HepG2 (cell line): ENCODE data around the gene AQP11. TPM values are rescaled to one million over a fixed set of nuclear protein-coding genes. Genes with fewer than 3 reads are reported as not detected.

ENCODE experiments used
- MED1 ChIP-seq: sonication (generic); formaldehyde crosslinking; IDR thresholded peaks from 2 replicates; pipeline ENCODE4 v1.4.0; 2020; ENCODE audit warnings: missing genetic modification reagents
- MEIS1 ChIP-seq: sonication (generic); formaldehyde crosslinking; IDR thresholded peaks from 2 replicates; pipeline ENCODE4 v1.9.0; 2021; ENCODE audit warnings: mild to moderate bottlenecking, missing genetic modification reagents, moderate library complexity, borderline replicate concordance
- NFE2L2 ChIP-seq: fragments of 150-350 bp; IDR thresholded peaks from 2 replicates; pipeline ENCODE4 v1.6.1; 2014; ENCODE audit warnings: low read length
- NFRKB ChIP-seq: fragments of 450-650 bp; IDR thresholded peaks from 2 replicates; pipeline ENCODE4 v1.6.1; 2017
- PAWR ChIP-seq: sonication (generic); formaldehyde crosslinking; IDR thresholded peaks from 2 replicates; pipeline ENCODE4 v1.4.0; 2020; ENCODE audit warnings: missing genetic modification reagents, mild to moderate bottlenecking, borderline replicate concordance
- SMARCC2 ChIP-seq: fragments of 450-650 bp; IDR thresholded peaks from 2 replicates; pipeline ENCODE4 v1.6.1; 2017; ENCODE audit warnings: antibody characterized with exemption, mild to moderate bottlenecking
- ZNF547 ChIP-seq: sonication (generic); formaldehyde crosslinking; IDR thresholded peaks from 2 replicates; pipeline ENCODE4 v1.5.1; 2020; ENCODE audit warnings: mild to moderate bottlenecking, missing genetic modification reagents
- ZZZ3 ChIP-seq: sonication (generic); formaldehyde crosslinking; IDR thresholded peaks from 2 replicates; pipeline ENCODE4 v1.4.0; 2020; ENCODE audit warnings: missing genetic modification reagents, mild to moderate bottlenecking, borderline replicate concordance
- polyA plus RNA-seq, 8 experiments: library from polyadenylated mRNA; depleted of rRNA in 3 of 8; stranded (reverse) in 7 of 8; unstranded in 1 of 8; fragments of >200 nt; fragmentation: Illumina TruSeq in 4 of 8; extraction: Trizol in 4 of 8; gene quantifications; 2 replicates each; pipeline versions ENCODE4 v1.2.1 to v1.2.3, GENCODE V29; 2011 to 2016; ENCODE audit warnings: low read depth in 4 of 8, missing spikeins in 1 of 8, mixed read lengths in 1 of 8; ENCODE audit not compliant: insufficient read depth in 1 of 8
- total RNA-seq, 5 experiments: library from RNA; depleted of rRNA; stranded (reverse); fragments of >200 nt; fragmentation: Illumina TruSeq; extraction: Trizol; gene quantifications; 2 replicates each; pipeline ENCODE4 v1.2.3, GENCODE V29; 2016; ENCODE audit warnings: low read depth in 1 of 5
- TF ChIP-seq, protein P1 (sequence below): sonication (generic); formaldehyde crosslinking; IDR thresholded peaks from 2 replicates; pipeline ENCODE4 v1.5.0; 2020; ENCODE audit warnings: mild to moderate bottlenecking, missing genetic modification reagents
- TF ChIP-seq, protein P2 (sequence below): sonication (generic); formaldehyde crosslinking; IDR thresholded peaks from 2 replicates; pipeline ENCODE4 v1.5.1; 2020; ENCODE audit warnings: mild to moderate bottlenecking, moderate library complexity, missing genetic modification reagents
- TF ChIP-seq, protein P3 (sequence below): sonication (generic); formaldehyde crosslinking; IDR thresholded peaks from 2 replicates; pipeline ENCODE4 v1.8.0; 2022; ENCODE audit warnings: mild to moderate bottlenecking, missing genetic modification reagents
- TF ChIP-seq, protein P4 (sequence below), 2 experiments: sonication (generic) in 1 of 2; formaldehyde crosslinking in 1 of 2; IDR thresholded peaks; 2 replicates each; pipeline versions ENCODE4 v1.4.0 to v1.6.1; 2016 to 2020; ENCODE audit warnings: borderline replicate concordance in 1 of 2, low read depth in 1 of 2, mild to moderate bottlenecking in 1 of 2, missing genetic modification reagents in 1 of 2
- TF ChIP-seq, protein P5 (sequence below): sonication (generic); formaldehyde crosslinking; conservative IDR thresholded peaks from 2 replicates; pipeline ENCODE4 v1.4.0; 2020; ENCODE audit warnings: mild to moderate bottlenecking, missing genetic modification reagents, moderate library complexity

The AQP11 gene
- total and polyA plus RNA-seq, 2 of the 13 experiments (the other 11 are each of a cell fraction or from before 2014, with no cell fraction given) = 10.4 to 15.3 TPM

DNA sequence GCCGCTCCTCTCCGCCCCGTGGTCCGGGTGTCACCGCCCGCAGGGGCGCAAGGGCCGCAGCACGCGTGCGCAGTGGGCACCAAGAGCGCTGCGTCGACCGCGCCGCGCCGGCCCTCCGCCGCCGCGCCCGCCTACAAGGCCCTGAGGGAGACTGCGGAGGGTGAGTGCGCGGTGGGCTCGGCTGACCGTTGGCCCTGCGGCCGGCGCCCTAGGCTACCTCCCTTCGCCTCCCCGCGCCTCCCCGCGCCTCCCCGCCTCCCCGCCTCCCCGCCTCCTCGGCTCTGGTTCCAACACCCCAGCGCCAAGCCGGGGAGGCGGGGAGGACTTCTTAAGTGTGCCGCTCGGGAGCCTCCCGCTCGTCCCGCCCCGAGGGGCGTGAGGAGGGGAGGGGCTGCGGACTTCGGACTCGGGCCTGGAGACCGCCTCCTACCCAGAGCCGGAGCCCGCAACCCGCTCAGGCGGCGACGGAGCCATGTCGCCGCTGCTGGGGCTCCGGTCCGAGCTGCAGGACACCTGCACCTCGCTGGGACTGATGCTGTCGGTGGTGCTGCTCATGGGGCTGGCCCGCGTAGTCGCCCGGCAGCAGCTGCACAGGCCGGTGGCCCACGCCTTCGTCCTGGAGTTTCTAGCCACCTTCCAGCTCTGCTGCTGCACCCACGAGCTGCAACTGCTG, at the start of gene AQP11 (continued):
- TF ChIP-seq, protein P1, sequence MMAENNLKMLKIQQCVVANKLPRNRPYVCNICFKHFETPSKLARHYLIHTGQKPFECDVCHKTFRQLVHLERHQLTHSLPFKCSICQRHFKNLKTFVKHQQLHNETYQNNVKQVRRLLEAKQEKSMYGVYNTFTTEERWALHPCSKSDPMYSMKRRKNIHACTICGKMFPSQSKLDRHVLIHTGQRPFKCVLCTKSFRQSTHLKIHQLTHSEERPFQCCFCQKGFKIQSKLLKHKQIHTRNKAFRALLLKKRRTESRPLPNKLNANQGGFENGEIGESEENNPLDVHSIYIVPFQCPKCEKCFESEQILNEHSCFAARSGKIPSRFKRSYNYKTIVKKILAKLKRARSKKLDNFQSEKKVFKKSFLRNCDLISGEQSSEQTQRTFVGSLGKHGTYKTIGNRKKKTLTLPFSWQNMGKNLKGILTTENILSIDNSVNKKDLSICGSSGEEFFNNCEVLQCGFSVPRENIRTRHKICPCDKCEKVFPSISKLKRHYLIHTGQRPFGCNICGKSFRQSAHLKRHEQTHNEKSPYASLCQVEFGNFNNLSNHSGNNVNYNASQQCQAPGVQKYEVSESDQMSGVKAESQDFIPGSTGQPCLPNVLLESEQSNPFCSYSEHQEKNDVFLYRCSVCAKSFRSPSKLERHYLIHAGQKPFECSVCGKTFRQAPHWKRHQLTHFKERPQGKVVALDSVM (CRISPR knock-in tag) = no peak; the same call in 1 of the 2 replicates
- TF ChIP-seq, protein P2, sequence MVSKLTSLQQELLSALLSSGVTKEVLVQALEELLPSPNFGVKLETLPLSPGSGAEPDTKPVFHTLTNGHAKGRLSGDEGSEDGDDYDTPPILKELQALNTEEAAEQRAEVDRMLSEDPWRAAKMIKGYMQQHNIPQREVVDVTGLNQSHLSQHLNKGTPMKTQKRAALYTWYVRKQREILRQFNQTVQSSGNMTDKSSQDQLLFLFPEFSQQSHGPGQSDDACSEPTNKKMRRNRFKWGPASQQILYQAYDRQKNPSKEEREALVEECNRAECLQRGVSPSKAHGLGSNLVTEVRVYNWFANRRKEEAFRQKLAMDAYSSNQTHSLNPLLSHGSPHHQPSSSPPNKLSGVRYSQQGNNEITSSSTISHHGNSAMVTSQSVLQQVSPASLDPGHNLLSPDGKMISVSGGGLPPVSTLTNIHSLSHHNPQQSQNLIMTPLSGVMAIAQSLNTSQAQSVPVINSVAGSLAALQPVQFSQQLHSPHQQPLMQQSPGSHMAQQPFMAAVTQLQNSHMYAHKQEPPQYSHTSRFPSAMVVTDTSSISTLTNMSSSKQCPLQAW (CRISPR knock-in tag) = peak; percentile 63; the same call in 1 of the 2 replicates
- TF ChIP-seq MEIS1 (CRISPR knock-in tag) (peak; percentile 85; the same call in 1 of the 2 replicates), ZNF547 (no peak; the same call in 1 of the 2 replicates), ZZZ3 (CRISPR knock-in tag) (no peak), SMARCC2 (no peak), NFRKB (no peak), NFE2L2 (no peak), MED1 (peak; percentile 63), PAWR (CRISPR knock-in tag) (0 out of 2 replicates have a peak, but pooled peaks have one; percentile 46)
- TF ChIP-seq, protein P3, sequence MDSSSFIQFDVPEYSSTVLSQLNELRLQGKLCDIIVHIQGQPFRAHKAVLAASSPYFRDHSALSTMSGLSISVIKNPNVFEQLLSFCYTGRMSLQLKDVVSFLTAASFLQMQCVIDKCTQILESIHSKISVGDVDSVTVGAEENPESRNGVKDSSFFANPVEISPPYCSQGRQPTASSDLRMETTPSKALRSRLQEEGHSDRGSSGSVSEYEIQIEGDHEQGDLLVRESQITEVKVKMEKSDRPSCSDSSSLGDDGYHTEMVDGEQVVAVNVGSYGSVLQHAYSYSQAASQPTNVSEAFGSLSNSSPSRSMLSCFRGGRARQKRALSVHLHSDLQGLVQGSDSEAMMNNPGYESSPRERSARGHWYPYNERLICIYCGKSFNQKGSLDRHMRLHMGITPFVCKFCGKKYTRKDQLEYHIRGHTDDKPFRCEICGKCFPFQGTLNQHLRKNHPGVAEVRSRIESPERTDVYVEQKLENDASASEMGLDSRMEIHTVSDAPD = no peak
- TF ChIP-seq, protein P4, sequence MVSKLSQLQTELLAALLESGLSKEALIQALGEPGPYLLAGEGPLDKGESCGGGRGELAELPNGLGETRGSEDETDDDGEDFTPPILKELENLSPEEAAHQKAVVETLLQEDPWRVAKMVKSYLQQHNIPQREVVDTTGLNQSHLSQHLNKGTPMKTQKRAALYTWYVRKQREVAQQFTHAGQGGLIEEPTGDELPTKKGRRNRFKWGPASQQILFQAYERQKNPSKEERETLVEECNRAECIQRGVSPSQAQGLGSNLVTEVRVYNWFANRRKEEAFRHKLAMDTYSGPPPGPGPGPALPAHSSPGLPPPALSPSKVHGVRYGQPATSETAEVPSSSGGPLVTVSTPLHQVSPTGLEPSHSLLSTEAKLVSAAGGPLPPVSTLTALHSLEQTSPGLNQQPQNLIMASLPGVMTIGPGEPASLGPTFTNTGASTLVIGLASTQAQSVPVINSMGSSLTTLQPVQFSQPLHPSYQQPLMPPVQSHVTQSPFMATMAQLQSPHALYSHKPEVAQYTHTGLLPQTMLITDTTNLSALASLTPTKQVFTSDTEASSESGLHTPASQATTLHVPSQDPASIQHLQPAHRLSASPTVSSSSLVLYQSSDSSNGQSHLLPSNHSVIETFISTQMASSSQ (IDR thresholded peaks at IDR 0.05; ENCODE audit: low read depth) = no peak
- TF ChIP-seq, protein P4 (CRISPR knock-in tag; IDR thresholded peaks at IDR 0.05; ENCODE audit: borderline replicate concordance) = peak; percentile 74
- TF ChIP-seq, protein P5, sequence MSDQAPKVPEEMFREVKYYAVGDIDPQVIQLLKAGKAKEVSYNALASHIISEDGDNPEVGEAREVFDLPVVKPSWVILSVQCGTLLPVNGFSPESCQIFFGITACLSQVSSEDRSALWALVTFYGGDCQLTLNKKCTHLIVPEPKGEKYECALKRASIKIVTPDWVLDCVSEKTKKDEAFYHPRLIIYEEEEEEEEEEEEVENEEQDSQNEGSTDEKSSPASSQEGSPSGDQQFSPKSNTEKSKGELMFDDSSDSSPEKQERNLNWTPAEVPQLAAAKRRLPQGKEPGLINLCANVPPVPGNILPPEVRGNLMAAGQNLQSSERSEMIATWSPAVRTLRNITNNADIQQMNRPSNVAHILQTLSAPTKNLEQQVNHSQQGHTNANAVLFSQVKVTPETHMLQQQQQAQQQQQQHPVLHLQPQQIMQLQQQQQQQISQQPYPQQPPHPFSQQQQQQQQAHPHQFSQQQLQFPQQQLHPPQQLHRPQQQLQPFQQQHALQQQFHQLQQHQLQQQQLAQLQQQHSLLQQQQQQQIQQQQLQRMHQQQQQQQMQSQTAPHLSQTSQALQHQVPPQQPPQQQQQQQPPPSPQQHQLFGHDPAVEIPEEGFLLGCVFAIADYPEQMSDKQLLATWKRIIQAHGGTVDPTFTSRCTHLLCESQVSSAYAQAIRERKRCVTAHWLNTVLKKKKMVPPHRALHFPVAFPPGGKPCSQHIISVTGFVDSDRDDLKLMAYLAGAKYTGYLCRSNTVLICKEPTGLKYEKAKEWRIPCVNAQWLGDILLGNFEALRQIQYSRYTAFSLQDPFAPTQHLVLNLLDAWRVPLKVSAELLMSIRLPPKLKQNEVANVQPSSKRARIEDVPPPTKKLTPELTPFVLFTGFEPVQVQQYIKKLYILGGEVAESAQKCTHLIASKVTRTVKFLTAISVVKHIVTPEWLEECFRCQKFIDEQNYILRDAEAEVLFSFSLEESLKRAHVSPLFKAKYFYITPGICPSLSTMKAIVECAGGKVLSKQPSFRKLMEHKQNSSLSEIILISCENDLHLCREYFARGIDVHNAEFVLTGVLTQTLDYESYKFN (CRISPR knock-in tag) = peak; percentile 82
